Measurements from ENCODE around the gene GSTA5.
"Not testable (repeated sequence)": the region's sequence is repeated elsewhere in the genome, so short reads cannot be mapped to it uniquely, and the experiment has no call there.

GSTA5 gene

DNA sequence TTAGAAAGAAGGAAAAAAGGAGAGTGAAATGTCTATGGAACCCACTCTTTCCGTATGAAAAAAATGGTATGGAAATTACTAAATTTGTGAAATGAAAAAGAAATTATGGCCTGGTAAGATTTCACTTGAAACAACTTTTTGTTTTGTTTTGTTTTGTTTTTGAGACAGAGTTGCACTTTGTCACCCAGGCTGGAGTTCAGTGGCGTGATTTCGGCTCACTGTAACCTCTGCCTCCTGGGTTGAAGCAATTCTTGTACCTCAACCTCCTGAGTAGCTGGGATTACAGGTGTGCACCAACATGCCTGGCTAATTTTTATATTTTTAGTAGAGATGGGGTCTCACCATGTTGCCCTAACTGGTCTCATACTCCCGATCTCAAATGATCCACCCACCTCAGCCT lies 17.8 kb upstream of the GSTA5 start:
- TF ChIP-seq ZNF274 (IDR thresholded peaks at IDR 0.05; ENCODE audit: low read depth, low read length): no peak
- no peak overlapping the region for H3K4me3 ChIP-seq (ENCODE audit: low read length)

DNA sequence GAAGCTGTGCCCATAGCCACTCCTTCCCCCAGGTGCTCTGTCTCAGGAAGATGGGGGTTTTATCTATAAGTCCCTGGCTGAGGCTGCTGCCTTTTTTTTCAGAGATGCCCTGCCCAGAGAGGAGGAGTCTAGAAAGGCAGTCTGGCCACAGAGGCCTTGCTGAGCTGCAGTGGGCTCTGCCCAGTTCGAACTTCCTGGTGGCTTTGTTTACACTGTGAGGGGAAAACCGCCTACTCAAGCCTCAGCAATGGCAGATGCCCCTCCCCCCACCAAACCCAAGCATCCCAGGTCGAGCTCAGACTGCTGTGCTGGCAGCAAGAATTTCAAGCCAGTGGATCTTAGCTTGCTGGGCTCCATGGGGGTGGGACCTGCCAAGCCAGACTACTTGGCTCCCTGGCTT lies 15.5 kb upstream of the GSTA5 start:
- H3K4me3 ChIP-seq (ENCODE audit: low read length): not testable (repeated sequence)

DNA sequence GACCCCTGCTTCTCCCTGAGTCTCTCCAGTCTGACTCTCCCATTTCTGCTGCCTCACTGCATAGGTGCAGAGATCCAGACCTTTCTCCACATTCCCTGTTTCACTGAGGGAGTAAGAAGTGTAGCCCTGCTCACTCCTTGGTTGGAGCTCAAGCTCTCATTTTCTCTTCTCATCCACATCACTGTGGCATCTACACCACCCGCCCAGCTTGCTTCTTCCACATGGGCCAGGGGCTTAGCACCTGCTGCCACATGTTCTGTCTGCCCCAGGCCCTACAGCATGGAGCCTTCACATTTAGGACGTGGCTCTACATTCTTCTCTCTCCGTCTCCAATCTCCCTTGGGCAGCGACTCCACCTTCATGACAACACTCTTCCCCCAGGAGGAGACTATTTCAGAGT lies 8.5 kb upstream of the GSTA5 start:
- TF ChIP-seq ZNF274 (IDR thresholded peaks at IDR 0.05; ENCODE audit: low read depth, low read length): no peak
- no peak overlapping the region for H3K4me3 ChIP-seq (ENCODE audit: low read length)

DNA sequence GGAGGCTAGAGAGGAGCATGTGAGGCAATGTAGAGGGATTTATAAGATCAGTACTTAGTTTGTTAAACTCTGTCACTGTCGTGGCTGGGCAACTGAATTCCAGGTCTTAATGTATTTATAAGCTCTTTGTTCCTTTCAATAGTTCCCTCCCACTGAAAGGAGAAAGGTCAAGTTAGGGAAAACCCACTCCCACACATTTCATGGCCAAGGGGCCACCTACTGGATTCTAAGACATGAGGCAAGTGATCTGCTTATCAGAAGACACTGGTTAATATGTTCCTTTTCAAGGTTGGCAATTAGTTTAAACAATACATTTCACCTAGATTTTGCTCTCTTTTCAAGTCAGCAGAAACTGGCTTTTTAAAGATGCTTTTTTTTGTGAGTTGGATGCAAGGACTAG lies 5.4 kb upstream of the GSTA5 start:
- no peak overlapping the region for H3K4me3 ChIP-seq (ENCODE audit: low read length)
- TF ChIP-seq ZNF274 (IDR thresholded peaks at IDR 0.05; ENCODE audit: low read depth, low read length): no peak

DNA sequence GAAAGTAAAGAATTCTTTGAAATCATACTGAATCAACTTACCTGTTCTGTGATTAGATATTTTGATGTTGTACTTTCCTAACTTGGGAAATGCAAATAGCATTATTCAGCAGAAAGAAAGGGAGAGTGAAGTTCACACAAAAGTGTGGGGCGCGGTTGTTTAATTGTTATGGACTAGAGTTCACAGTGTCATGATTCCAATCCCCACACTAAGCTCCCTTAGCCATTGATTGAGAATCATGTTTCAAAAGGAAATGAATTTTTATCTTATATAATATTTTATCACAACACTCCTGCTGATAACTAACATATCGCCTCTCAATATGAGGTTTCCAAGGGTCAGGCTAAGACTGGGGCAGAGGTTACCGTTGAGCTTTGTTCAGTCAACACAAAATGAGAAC lies 3.0 kb upstream of the GSTA5 start:
- no peak overlapping the region for H3K4me3 ChIP-seq (ENCODE audit: low read length)
- TF ChIP-seq ZNF274 (IDR thresholded peaks at IDR 0.05; ENCODE audit: low read depth, low read length): no peak

DNA sequence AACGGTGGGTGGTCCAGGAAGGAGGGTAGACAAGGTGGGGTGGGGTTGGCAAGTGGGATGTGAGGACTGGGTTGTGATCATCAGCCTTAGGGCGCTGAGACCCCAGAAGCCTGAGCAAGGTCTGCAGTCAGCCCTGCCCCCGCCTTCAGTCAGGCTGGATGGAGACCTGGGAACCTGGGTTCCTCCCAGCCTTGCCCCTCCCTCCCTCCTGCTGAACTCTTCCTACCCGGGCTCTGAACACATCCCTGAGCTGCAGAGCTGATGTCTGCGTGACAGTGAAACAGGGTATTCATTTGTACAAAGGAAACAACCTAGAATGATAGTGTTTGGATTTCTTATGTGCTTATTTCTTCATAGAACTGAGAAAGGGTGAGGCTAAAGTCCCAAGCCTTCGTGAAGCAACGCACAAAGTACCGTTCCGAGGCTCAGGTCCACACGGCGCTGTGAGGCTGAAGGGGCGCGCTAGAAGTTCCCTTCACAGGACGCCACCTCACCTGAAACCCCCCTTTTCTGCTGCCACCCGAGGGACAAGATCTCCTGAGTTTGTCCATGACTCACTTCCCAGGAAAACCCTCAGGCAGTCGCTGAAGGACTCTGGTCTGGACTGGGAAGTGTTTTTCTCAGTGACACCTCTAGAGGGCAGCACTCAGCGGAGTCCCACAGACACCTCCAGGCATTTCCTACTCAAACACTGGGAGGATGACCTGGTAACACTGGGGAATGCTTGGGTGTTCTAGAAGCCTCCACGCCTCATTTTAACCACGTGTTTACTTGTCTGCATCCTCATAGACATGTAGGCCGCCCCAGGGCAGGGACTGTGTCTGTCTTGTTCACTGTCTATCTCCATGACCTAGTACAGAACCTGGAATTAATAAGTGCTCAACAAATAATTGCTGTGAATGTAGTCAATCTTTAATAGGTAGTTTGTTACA lies 1.2 kb downstream of the GSTA5 start:
- TF ChIP-seq ZNF274 (IDR thresholded peaks at IDR 0.05; ENCODE audit: low read depth, low read length): no peak
- no peak overlapping the region for H3K4me3 ChIP-seq (ENCODE audit: low read length)

DNA sequence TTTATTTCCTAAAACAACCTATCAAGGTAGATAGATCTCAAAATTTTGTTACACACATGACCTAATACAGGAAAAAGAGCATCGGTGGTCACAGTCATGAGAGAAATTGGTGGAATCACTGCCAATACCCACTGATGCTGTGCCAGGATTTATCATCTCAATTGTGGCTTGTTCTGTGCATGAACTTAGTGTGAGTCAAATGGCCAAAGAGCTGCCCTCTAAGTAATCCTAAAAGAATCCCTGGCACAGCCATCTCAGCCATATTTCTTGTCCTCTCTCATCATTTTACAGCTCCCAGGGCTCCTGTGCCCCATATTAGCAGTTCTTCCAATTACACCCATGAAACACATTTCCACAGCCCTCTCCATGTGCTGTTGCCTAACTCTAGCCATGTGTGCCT lies 6.1 kb downstream of the GSTA5 start:
- no peak for TF ChIP-seq ZNF274 (IDR thresholded peaks at IDR 0.05; ENCODE audit: low read depth, low read length)
- no peak overlapping the region for H3K4me3 ChIP-seq (ENCODE audit: low read length)

DNA sequence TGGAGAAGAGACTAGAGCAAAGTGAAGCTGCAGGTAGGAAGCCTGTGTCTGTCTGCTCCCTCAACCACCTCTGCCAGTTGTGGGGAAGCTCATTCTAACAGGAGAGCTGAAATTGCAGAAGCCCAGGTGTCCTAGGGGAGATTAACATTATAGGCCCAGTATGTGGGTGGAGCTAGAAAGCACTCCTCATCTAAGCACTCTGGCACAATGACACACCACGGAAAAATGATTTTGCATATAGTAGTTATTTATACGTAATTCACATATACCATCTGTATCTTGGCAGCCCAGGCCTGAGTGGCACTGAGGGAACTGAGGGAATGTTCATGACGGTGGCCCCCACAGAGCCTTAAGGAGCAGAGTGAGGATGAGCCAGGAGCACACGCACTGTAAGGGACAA lies 9.7 kb downstream of the GSTA5 start:
- not testable (repeated sequence) for H3K4me3 ChIP-seq (ENCODE audit: low read length)

DNA sequence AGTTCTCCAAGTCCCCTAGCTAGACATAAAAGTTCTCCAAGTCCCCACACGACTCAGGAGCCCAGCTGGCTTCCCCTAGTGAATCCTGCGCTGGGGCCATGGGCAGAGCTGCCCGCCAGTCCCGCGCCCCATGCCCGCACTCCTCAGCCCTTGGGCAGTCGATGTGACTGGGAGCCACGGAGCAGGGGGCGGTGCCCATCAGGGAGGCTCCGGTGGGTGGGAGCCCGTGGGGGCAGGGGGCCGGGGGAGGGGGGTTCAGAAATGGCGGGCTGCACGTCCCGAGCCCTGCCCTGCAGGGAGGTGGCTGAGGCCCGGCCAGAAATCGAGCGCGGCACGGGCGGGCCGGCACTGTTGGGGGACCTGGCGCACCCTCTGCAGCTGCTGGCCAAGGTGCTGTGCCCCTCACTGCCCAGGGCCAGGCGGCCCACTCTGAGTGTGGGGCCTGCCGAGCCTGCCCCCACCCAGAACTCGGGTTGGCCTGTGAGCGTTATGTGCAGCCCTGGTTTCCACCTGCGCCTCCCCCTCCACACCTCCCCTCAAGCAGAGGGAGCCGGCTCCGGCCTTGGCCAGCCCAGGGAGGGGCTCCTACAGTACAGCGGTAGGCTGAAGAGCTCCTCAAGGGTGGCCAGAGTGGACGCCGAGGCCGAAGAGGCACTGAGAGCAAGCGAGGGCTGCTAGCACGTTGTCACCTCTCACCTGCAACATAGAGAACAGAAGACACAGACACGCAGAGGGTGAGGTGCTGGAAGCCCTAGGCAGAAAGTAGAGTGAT lies 11.4 kb downstream of the GSTA5 start:
- TF ChIP-seq ZNF274 (IDR thresholded peaks at IDR 0.05; ENCODE audit: low read depth, low read length): no peak
- H3K4me3 ChIP-seq (ENCODE audit: low read length): no peak overlapping the region

DNA sequence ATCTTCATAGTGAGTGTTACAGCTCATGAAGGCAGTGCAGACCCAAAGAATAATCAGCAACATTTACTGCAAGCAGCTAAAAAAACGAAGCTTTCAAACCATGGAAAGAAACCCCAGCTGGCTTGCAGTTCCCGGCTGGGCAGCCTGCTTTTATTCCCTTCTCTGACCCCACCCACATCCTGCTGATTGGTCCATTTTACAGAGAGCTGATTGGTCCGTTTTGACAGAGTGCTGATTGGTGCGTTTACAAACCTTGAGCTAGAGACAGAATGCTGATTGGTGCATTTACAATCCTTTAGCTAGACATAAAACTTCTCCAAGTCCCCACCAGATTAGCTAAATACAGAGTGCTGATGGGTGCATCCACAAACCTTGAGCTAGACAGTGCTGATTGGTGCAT lies 12.0 kb downstream of the GSTA5 start:
- not testable (repeated sequence) for H3K4me3 ChIP-seq (ENCODE audit: low read length)

DNA sequence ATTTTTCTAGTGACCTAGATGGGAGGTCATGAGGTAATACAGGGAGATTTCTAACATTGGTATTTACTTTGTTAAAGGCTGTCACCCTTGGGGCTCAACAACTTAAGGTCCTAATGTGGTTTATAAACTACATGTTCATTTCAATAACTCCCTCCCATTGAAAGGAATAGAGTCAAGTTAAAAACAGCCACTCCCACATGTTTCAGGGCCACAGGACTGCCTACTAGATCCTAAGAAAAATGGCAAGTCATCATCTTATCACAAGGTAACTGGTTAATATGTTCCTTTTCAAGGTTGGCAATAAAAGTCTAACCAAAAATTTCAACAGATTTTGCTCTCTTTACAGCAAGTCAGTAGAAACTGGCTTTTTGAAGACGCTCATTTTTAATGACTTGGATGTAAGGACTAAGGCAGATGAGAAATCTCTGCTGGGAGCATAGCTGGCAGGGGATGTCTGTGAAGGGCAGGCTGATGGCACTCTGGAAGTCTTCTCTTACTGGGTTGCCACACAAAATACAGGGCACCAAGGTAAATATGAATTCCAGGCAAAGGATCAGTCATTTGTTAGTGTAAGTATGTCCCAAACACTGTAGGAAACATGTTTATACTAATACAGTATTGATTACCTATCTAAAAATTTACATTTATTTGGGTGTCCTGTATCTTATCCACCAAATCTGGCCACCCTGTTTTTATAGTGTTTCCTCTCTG lies 13.4 kb downstream of the GSTA5 start:
- not testable (repeated sequence) for H3K4me3 ChIP-seq (ENCODE audit: low read length)

DNA sequence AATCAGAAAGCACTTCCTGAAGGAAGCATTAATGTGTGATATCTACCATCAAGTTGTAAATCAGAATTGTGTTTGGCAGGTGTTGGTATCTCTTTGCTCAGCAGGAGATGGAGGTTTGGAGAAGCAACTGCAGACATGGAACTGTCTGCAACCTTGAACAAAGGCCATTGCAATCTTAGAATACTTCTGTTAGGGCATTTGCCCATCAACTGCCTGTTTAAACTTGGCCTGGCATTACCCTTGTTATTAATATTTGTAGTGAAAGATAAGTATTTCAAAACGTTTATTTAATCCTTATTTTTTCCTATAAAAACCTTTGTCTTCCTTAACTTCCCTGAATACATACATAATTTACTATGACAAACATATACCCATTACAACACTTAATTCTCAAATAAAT lies 14.1 kb downstream of the GSTA5 start:
- no peak overlapping the region for H3K4me3 ChIP-seq (ENCODE audit: low read length)
- TF ChIP-seq ZNF274 (IDR thresholded peaks at IDR 0.05; ENCODE audit: low read depth, low read length): no peak

DNA sequence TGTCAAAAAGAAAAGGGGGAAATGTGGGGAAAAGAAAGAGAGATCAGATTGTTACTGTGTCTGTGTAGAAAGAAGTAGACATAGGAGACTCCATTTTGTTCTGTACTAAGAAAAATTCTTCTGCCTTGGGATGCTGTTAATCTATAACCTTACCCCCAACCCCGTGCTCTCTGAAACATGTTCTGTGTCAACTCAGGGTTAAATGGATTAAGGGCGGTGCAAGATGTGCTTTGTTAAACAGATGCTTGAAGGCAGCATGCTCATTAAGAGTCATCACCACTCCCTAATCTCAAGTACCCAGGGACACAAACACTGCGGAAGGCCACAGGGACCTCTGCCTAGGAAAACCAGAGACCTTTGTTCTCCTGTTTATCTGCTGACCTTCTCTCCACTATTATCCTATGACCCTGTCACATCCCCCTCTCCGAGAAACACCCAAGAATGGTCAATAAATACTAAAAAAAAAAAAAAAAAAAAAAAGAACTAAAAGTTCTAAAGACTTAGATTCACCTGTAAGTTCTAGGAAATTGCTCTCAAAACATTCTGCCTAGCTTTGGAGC lies 14.6 kb downstream of the GSTA5 start:
- H3K4me3 ChIP-seq (ENCODE audit: low read length): not testable (repeated sequence)

DNA sequence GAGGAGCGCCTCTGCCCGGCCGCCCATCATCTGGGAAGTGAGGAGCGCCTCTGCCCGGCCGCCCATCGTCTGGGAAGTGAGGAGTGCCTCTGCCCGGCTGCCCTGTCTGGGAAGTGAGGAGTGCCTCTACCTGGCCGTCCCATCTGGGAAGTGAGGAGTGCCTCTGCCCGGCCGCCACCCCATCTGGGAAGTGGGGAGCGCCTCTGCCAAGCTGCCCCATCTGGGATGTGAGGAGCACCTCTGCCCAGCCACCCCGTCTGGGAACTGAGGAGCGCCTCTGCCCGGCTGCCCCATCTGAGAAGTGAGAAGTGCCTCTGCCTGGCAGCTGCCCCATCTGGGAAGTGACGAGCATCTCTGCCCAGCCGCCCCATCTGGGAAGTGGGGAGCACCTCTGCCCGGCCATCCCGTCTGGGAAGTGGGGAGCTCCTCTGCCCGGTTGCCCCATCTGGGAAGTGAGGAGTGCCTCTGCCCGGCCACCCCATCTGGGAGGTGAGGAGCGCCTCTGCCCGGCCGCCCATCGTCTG lies 15.3 kb downstream of the GSTA5 start:
- H3K4me3 ChIP-seq (ENCODE audit: low read length): not testable (repeated sequence)

DNA sequence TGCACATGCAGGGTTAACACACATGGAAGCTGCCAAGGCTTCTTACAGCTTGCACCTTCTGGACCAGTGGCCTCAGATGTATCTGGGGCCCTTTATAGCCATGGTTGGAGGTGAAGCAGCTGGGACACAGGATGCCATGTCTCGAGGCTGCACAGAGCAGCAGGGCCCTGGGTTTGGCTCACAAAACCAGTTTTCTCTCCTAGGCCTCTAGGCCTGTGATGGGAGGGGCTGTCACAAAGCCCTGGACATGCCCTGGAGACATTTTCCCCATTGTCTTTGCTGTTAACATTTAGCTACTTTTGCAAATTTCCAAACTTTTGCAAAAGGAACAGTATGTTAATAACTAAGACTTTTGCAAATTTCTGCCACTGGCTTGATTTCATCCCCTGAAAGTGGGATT lies 18.8 kb downstream of the GSTA5 start:
- no peak overlapping the region for H3K4me3 ChIP-seq (ENCODE audit: low read length)
- TF ChIP-seq ZNF274 (IDR thresholded peaks at IDR 0.05; ENCODE audit: low read depth, low read length): no peak
